Lower lobe of right lung (tissue), 2 donors: Measurements from ENCODE around the gene NAA50. TPM values are rescaled to one million over a fixed set of nuclear protein-coding genes. Genes with fewer than 3 reads are reported as not detected.

Source experiments
- ATAC-seq, 2 donors: fragments of 200-7000 bp; cut with Tn5 transposase; one replicate each; pipeline ENCODE4 v1.9.1; 2020 to 2022; ENCODE audit warnings: mild to moderate bottlenecking in 2 of 2, moderate library complexity in 2 of 2
- DNase-seq: peaks from one replicate; pipeline ENCODE4 v3.0.0-alpha.2; 2020
- H3K27ac ChIP-seq: fragments of 200-600 bp; one replicate; pipeline ENCODE4 v1.8.0; 2022
- H3K27me3 ChIP-seq: fragments of 200-600 bp; one replicate; pipeline ENCODE4 v1.8.0; 2022; ENCODE audit warnings: low read depth
- H3K36me3 ChIP-seq: fragments of 200-600 bp; one replicate; pipeline ENCODE4 v1.8.0; 2022; ENCODE audit warnings: mild to moderate bottlenecking
- H3K4me1 ChIP-seq: fragments of 200-600 bp; one replicate; pipeline ENCODE4 v1.8.0; 2022
- H3K4me3 ChIP-seq: fragments of 200-600 bp; one replicate; pipeline ENCODE4 v1.8.0; 2022; ENCODE audit warnings: mild to moderate bottlenecking
- H3K9me3 ChIP-seq: fragments of 200-600 bp; one replicate; pipeline ENCODE4 v1.8.0; 2022
- CTCF ChIP-seq: fragments of 200-600 bp; IDR thresholded peaks from one replicate; pipeline ENCODE4 v1.8.0; 2022; ENCODE audit warnings: antibody characterized with exemption, mild to moderate bottlenecking
- intact Hi-C: fragments of 100-400 bp; cut with DNase I; formaldehyde crosslinking; loops from one replicate; pipeline ENCODE4 v1.11.0; 2022
- long read RNA-seq: library from polyadenylated mRNA; unstranded; transcript quantifications from one replicate; pipeline ENCODE4 v2.0.0, GENCODE V29; 2021
- total RNA-seq: library from RNA; stranded (reverse); fragmentation: NEBNext Ultra II Directional; extraction: Animal tissue kit (Norgen Biotek cat#: 25700); gene quantifications from one replicate; pipeline ENCODE4 v1.2.1, GENCODE V29; 2021
- donor health status: DM: no; HTN: yes; CAD: no; lungs with severe emphysema.

The NAA50 gene
- 83.3 TPM for total RNA-seq
- long read RNA-seq, full-length matches to known transcripts, result 66 of 76 reads
- long read RNA-seq, partial matches to known transcripts, result 1 of 76 reads
- long read RNA-seq, other reads (novel, unspliced or antisense), result 9 of 76 reads

DNA sequence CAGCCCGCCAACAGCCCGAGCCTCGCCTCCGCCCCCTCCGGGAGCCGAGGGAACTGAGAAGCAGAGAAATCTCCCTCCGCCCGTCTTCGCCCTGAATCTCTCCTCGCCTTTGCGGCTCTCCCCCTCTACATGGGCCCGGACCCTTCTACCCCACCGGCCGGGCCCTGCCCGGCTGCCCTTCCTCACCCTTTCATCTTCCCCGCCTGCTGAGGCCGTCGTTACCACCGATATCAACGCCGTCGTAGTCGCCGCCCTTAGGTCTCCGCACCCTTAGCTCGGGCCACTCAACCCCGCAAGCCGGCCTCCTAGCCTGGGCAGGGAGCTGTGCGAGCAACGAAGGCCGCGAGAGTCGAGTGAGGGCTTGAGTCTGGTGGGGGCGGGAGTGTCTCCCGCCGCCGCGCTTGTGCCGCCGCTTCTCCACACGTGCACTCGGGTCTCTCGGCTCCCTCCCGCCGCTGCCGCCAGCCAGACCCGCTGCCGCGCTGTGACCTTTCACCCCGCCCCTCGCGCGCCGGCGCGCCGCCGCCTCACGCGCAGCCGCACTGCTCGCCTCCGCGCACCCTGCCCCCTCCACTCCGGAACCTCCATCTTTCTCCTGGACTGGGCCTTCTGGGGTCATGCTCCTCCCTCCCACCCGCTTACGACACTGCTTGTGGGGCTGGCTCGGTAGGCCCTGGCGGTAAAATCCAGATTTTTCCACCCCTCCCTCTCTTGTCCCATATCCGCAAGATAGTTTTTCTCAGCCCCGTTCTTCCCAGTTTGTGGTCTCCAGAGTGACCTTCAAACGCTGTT lies at the start of gene NAA50:
NAA50 (minus strand) TSS at position 494 of the 792 bp plus-strand sequence; CDS start at position 194, 300 bp downstream.
- TF ChIP-seq CTCF, result no peak
- H3K36me3 ChIP-seq, result no peaks in the 10 kb centered on the region
- ATAC-seq, result peak; percentile 95 to 98
- H3K27me3 ChIP-seq, result no peaks in the 10 kb centered on the region
- peaks cover 62% of the 10 kb centered on the region for H3K4me1 ChIP-seq
- H3K4me3 ChIP-seq, result peak within 1 kb of the TSS; percentile 83
- DNase-seq, result peak; percentile 94
- no peaks in the 10 kb centered on the region for H3K9me3 ChIP-seq
- peak within 1 kb of the TSS; percentile 99 for H3K27ac ChIP-seq
- intact Hi-C loops, result no loop called here

DNA sequence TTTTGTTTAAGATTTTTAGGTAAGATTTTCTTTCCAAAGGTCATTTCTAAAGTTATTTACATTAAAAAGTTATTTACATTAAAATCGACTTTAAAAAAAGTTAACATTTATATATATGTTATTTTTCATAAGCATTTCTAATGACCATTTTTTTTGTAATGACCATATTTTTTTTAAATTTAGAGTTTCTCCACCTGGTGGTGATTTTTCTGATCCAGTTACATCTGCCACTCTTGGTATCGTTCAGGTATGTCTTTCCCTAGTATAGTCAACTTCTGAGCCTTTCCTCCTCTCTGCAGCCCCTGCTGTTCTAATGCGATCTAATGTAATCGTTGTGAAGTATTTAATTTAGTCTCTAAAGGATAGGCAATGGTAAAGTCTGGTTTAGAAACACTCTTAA lies 49.6 kb upstream of the NAA50 start:
- H3K27ac ChIP-seq, result no peak overlapping the region
- no peaks in the 10 kb centered on the region for H3K9me3 ChIP-seq
- intact Hi-C loops, result no loop called here
- H3K4me3 ChIP-seq, result no peak overlapping the region
- DNase-seq (no peak), ATAC-seq (no peak)
- H3K4me1 ChIP-seq, result no peaks in the 10 kb centered on the region
- peaks cover 83% of the 10 kb centered on the region for H3K36me3 ChIP-seq
- no peaks in the 10 kb centered on the region for H3K27me3 ChIP-seq
- TF ChIP-seq CTCF, result no peak

- H3K36me3 ChIP-seq, result peaks cover 77% of the 10 kb centered on the region
- H3K9me3 ChIP-seq, result no peaks in the 10 kb centered on the region
- no peak for TF ChIP-seq CTCF
- H3K4me3 ChIP-seq, result no peak overlapping the region
- H3K27ac ChIP-seq, result no peak overlapping the region
- intact Hi-C loops, result no loop called here
- DNase-seq (no peak), ATAC-seq (no peak)
- H3K27me3 ChIP-seq, result no peaks in the 10 kb centered on the region
- no peaks in the 10 kb centered on the region for H3K4me1 ChIP-seq
Observed at GRCh38 chr3:113794526-113794925, 48.5 kb upstream of the NAA50 start.

DNA sequence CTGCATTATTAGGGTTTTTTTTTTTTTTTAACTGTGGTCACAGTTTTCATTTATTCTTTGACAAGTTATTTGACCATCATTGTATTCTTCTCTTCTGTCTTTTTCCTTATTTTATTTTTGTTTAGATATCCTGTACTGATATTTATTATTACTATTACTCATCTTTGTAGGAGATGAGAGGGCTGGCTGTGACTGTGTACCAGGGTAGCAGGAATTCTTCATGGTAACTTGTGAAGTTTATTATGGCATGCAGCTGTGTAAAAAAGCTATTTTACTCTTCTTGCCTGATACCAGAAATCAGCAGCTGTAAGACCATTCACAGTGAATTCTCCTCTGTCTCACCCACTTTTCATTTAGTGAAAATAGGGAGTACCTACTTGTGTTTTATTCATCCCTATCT lies 45.3 kb upstream of the NAA50 start:
- TF ChIP-seq CTCF, result no peak
- H3K4me1 ChIP-seq, result no peaks in the 10 kb centered on the region
- ATAC-seq (no peak), DNase-seq (no peak)
- H3K36me3 ChIP-seq, result peaks cover 77% of the 10 kb centered on the region
- no peaks in the 10 kb centered on the region for H3K27me3 ChIP-seq
- no peak overlapping the region for H3K4me3 ChIP-seq
- intact Hi-C loops, result no loop called here
- no peak overlapping the region for H3K27ac ChIP-seq
- no peaks in the 10 kb centered on the region for H3K9me3 ChIP-seq

DNA sequence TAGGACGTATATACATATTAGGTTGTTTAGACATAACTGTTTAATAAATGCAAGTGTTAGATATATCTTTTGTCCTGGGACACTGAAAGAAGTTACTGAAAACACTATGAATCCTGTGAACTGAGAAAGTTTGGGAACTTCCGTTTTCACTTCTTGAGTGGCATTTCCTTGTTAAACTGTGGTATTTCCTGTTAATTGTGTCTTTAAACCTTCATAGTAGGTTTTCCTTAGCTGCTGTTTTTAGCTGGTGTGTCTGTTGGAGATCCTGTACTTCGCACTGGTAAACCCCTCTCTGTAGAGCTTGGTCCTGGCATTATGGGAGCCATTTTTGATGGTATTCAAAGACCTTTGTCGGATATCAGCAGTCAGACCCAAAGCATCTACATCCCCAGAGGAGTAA lies 37.9 kb upstream of the NAA50 start:
- H3K27me3 ChIP-seq, result no peaks in the 10 kb centered on the region
- no peaks in the 10 kb centered on the region for H3K9me3 ChIP-seq
- peaks cover 61% of the 10 kb centered on the region for H3K36me3 ChIP-seq
- H3K4me1 ChIP-seq, result peaks cover 18% of the 10 kb centered on the region
- H3K4me3 ChIP-seq, result no peak overlapping the region
- TF ChIP-seq CTCF, result no peak
- DNase-seq (no peak), ATAC-seq (no peak)
- peak overlapping the region; percentile 2 for H3K27ac ChIP-seq
- intact Hi-C loops, result no loop called here
